ENCODE measurements around the gene PALLD. TPM values are rescaled to one million over a fixed set of nuclear protein-coding genes. Genes with fewer than 3 reads are reported as not detected.

Gene PALLD
- total RNA-seq, 3 donors from 2014 or later, result 112 to 663 (median 150) TPM

GRCh38 chr4:168907119-168907698 lies 410.4 kb downstream of the PALLD start:
- Histone ChIP-seq H3K36me3 (ENCODE audit: low read depth) (no peaks in the 10 kb centered on the region), H3K4me3 (no peak overlapping the region), H3K4me1 (ENCODE audit: low read depth) (no peaks in the 10 kb centered on the region), H3K9me3 (no peaks in the 10 kb centered on the region)
- peak in 2 of 3 donors; percentile 9 to 38 for DNase-seq
- intact Hi-C loops (cut with DNase I, micrococcal nuclease), result no loop called here
- TF ChIP-seq CTCF (IDR thresholded peaks at IDR 0.05), result no peak
- ATAC-seq, result peak; percentile 68

GRCh38 chr4:168908093-168908492 lies 411.2 kb downstream of the PALLD start:
- H3K4me3 ChIP-seq, result no peak overlapping the region
- H3K4me1 ChIP-seq (ENCODE audit: low read depth), result no peaks in the 10 kb centered on the region
- H3K9me3 ChIP-seq, result no peaks in the 10 kb centered on the region
- DNase-seq (no peak), ATAC-seq (no peak)
- intact Hi-C loops (cut with DNase I, micrococcal nuclease), result no loop called here
- H3K36me3 ChIP-seq (ENCODE audit: low read depth), result no peaks in the 10 kb centered on the region
- TF ChIP-seq CTCF (IDR thresholded peaks at IDR 0.05), result no peak

GRCh38 chr4:168908851-168909273 lies 412.0 kb downstream of the PALLD start:
- no peaks in the 10 kb centered on the region for H3K4me1 ChIP-seq (ENCODE audit: low read depth)

GRCh38 chr4:168914095-168914494 lies 417.2 kb downstream of the PALLD start:
- H3K9me3 ChIP-seq, result no peaks in the 10 kb centered on the region
- H3K36me3 ChIP-seq (ENCODE audit: low read depth), result no peaks in the 10 kb centered on the region
- ATAC-seq (no peak), DNase-seq (no peak)
- no peak for TF ChIP-seq CTCF (IDR thresholded peaks at IDR 0.05)
- no peak overlapping the region for H3K4me3 ChIP-seq
- intact Hi-C loops (cut with DNase I, micrococcal nuclease), result loop anchor here in 1 of 2 donors (10.0 kb wide), 2 partner anchors 199 to 329 kb away; no protein-coding TSS in a partner anchor
- no peaks in the 10 kb centered on the region for H3K4me1 ChIP-seq (ENCODE audit: low read depth)

More at GRCh38 chr4:168908851-168909273, 412.0 kb downstream of the PALLD start:
- no peak for TF ChIP-seq CTCF (IDR thresholded peaks at IDR 0.05)
- no peak for DNase-seq
- ATAC-seq, result peak; percentile 36
- intact Hi-C loops (cut with DNase I, micrococcal nuclease), result no loop called here
- H3K36me3 ChIP-seq (ENCODE audit: low read depth), result no peaks in the 10 kb centered on the region
- H3K4me3 ChIP-seq, result no peak overlapping the region
- H3K9me3 ChIP-seq, result no peaks in the 10 kb centered on the region

- no peak overlapping the region for H3K4me3 ChIP-seq
- peak; percentile 27 for TF ChIP-seq CTCF (IDR thresholded peaks at IDR 0.05)
- DNase-seq (peak in 1 of 3 donors; percentile 48), ATAC-seq (no peak)
- no peaks in the 10 kb centered on the region for H3K36me3 ChIP-seq (ENCODE audit: low read depth)
- H3K9me3 ChIP-seq, result no peaks in the 10 kb centered on the region
- intact Hi-C loops (cut with DNase I, micrococcal nuclease), result loop anchor here in 1 of 2 donors (10.0 kb wide), 2 partner anchors 202 to 332 kb away; no protein-coding TSS in a partner anchor
- H3K4me1 ChIP-seq (ENCODE audit: low read depth), result no peaks in the 10 kb centered on the region
Measured at GRCh38 chr4:168917138-168917779, 420.4 kb downstream of the PALLD start.

All from mucosa of descending colon (tissue), 3 donors.